IPS-NIHi11 (cell line): ENCODE results near the gene IGF2BP1.

Source experiments
- DNase-seq: peaks from one replicate; pipeline ENCODE4 v3.0.0; 2012; ENCODE audit warnings: mixed read lengths, low spot score

Gene IGF2BP1

GRCh38 chr17:48997103-48997826 lies at the start of gene IGF2BP1:
Gene IGF2BP1 (plus strand): TSS chr17:48997385. CDS start chr17:48997746, 361 bp downstream.
- DNase-seq = peak; percentile 64

- DNase-seq = no peak
These were observed 45.6 kb upstream of the IGF2BP1 start for GRCh38 chr17:48951572-48951971.

- DNase-seq = no peak
These were observed 44.3 kb upstream of the IGF2BP1 start for GRCh38 chr17:48952904-48953303.

GRCh38 chr17:48954300-48954755 lies 42.9 kb upstream of the IGF2BP1 start:
- no peak for DNase-seq

- DNase-seq = no peak
These were observed 36.2 kb upstream of the IGF2BP1 start for GRCh38 chr17:48960834-48961515.

- peak; percentile 68 for DNase-seq
These were observed 35.5 kb upstream of the IGF2BP1 start for GRCh38 chr17:48961516-48962233.

- DNase-seq = no peak
These were observed 27.0 kb upstream of the IGF2BP1 start for GRCh38 chr17:48970224-48970623.

GRCh38 chr17:48970865-48971687 lies 26.1 kb upstream of the IGF2BP1 start:
- no peak for DNase-seq

GRCh38 chr17:48972749-48973097 lies 24.5 kb upstream of the IGF2BP1 start:
- DNase-seq = no peak

GRCh38 chr17:48973806-48974205 lies 23.4 kb upstream of the IGF2BP1 start:
- DNase-seq = peak; percentile 23

GRCh38 chr17:48981927-48982539 lies 15.2 kb upstream of the IGF2BP1 start:
- no peak for DNase-seq

GRCh38 chr17:48985436-48986245 lies 11.5 kb upstream of the IGF2BP1 start:
- no peak for DNase-seq

- DNase-seq = no peak
These were observed 8.1 kb upstream of the IGF2BP1 start for GRCh38 chr17:48989100-48989499.

GRCh38 chr17:48990882-48991357 lies 6.3 kb upstream of the IGF2BP1 start:
- no peak for DNase-seq

- DNase-seq = no peak
These were observed 4.7 kb upstream of the IGF2BP1 start for GRCh38 chr17:48992444-48992843.

- no peak for DNase-seq
These were observed 3.9 kb upstream of the IGF2BP1 start for GRCh38 chr17:48993305-48993704.

GRCh38 chr17:48993951-48994350 lies 3.2 kb upstream of the IGF2BP1 start:
- DNase-seq = no peak

- DNase-seq = no peak
These were observed 2.5 kb upstream of the IGF2BP1 start for GRCh38 chr17:48994549-48995303.

- peak; percentile 48 for DNase-seq
These were observed 1.7 kb upstream of the IGF2BP1 start for GRCh38 chr17:48995304-48995973.
